Stimulated activated naive B cell treated with anti-CD40 and anti-IgM and Interleukin-4, amounts not matched to agents 10 μg/mL and 1 μg/mL and 100 μg/mL, for 72 hours (primary cell): Measurements from ENCODE around the gene GIGYF1.
A peak's percentile ranks its signal among the peaks of the same experiment; 100 is the strongest.

ENCODE experiments used
- ATAC-seq, 2 donors: fragments of 150-1000 bp; cut with Tn5 transposase; replicated peaks; 2 replicates each; pipeline ENCODE4 v1.10.0; 2021; ENCODE audit warnings: moderate library complexity in 1 of 2
- DNase-seq: peaks from one replicate; pipeline ENCODE4 v3.0.0; 2021
- H3K27ac Mint-ChIP-seq: one replicate; pipeline ENCODE4 v1.8.0; 2022; ENCODE audit warnings: mild to moderate bottlenecking, mixed read lengths
- H3K27me3 Mint-ChIP-seq, 2 donors: one replicate each; pipeline ENCODE4 v1.8.0; 2022; ENCODE audit warnings: mixed read lengths in 2 of 2
- H3K36me3 Mint-ChIP-seq, 2 donors: one replicate each; pipeline ENCODE4 v1.8.0; 2022; ENCODE audit warnings: mixed read lengths in 2 of 2, mild to moderate bottlenecking in 1 of 2
- H3K4me1 Mint-ChIP-seq, 2 donors: one replicate each; pipeline ENCODE4 v1.8.0; 2022; ENCODE audit warnings: mixed read lengths in 2 of 2, mild to moderate bottlenecking in 1 of 2
- H3K4me3 Mint-ChIP-seq, 2 donors: one replicate each; pipeline ENCODE4 v1.8.0; 2022; ENCODE audit warnings: mild to moderate bottlenecking in 2 of 2, mixed read lengths in 2 of 2, moderate library complexity in 1 of 2
- H3K9me3 Mint-ChIP-seq, 2 donors: one replicate each; pipeline ENCODE4 v1.8.0; 2022; ENCODE audit warnings: mixed read lengths in 2 of 2, mild to moderate bottlenecking in 1 of 2

The GIGYF1 gene

DNA sequence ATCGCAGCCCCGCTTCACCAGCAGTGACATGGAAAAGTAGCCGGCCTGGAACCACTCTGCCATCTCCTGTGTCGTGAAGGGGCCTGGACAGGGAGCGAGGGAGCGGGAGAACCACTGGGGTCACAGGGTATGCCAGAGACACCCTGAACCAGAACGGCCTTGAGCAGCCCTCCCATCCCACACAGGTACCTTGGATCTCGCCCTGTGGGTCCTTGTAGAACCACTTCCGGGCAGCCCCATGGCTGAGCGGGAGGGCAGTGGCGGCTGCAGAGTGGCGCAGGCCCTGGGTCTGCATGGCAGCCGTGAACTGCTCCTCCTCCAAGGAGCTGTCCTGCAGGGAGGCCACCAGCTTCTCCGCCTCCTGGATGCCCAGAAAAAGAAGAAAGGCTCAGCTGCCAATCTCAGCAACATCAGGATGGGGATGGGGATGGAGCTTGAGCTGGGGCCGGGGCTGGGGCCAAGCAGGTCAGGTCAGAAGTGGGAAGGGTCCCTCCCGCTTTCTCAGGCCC, 9.5 kb downstream of the GIGYF1 start:
- Mint-ChIP-seq H3K27ac (no peak overlapping the region), H3K4me1 (peaks cover 15 to 39% of the 10 kb centered on the region in 2 donors), H3K4me3 (no peak overlapping the region), H3K9me3 (no peaks in the 10 kb centered on the region), H3K27me3 (no peaks in the 10 kb centered on the region), H3K36me3 (peaks cover 29 to 49% of the 10 kb centered on the region in 2 donors)
- ATAC-seq (no peak), DNase-seq (no peak)

DNA sequence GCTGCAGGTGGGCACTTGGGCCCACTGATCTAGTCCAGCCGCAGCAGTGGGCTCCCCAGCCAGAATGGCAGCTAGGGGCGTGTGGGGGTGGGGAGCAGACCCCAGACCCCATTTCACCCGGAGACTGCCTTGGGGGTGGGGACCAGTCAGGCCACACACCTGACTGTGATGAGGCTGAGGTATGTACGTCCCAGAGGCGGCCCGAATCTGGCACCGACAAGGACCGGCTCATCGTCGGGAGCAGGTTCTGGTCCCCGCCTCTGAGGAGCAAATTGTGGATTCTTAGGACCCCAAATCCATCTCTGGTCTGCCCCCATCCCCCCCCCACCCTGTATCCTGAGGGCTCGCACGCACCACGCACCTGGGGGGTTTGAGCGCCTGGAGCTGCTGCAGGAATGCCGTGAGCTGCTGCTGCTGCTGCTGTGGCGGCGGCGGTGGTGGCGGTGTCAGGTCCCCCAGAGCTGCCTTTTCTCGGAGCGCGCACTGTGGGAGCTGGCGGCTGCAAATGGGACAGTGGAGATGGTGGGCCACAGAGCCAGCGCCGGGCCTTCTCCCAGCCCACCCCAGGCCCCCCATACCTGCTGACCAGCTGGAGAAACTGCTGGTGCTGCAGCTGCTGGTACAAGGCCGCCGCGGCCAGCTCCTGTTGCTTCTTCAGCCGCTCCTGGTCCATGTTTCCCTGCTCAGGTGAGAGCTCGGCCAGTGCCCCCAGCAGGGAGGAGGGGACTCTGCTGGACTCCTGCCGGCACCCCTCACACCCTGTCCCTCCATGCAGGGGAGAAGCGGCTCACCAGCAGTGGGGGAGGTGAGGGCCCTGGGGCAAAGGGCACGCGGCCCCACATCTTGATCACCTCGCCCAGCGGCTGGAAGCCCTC, 10.2 kb downstream of the GIGYF1 start:
- Mint-ChIP-seq H3K4me3 (no peak overlapping the region), H3K27me3 (no peaks in the 10 kb centered on the region), H3K27ac (peak overlapping the region; percentile 82), H3K36me3 (peaks cover 32 to 47% of the 10 kb centered on the region in 2 donors), H3K4me1 (peaks cover 9 to 38% of the 10 kb centered on the region in 2 donors), H3K9me3 (no peaks in the 10 kb centered on the region)
- DNase-seq (no peak), ATAC-seq (no peak)

DNA sequence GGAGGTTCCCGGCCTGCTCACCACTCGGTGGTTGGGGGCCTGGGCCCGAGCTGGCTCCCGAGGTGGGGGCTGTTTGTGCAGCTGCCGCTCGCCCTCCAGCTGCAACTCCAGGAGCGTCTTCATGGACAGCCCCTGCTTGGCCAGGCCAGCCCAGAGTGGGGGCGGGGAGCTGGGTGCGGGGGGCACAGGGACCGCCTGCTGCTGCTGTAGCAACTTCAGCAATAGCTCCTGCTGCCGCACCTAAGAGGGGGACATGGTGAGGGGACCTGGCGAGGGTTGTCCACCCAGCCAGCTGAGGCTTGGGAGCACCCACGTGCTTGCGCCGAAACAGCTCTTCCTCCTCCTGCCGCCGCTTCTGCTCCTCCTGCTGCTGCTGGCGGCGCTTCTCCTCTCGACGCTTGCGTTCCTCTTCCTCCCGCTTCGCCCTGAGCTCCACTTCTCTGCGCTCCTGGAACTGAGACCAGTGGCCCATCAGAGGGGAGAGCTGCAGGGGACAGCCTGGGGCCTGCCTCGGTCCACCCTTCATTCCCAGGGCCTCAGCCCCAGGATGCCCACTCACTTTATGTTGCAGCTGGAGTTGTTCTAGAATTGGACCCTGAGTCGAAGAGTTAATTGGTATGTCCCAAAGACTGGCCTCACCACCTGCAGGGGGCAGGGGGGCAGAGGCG, 10.9 kb downstream of the GIGYF1 start:
- Mint-ChIP-seq H3K9me3 (no peaks in the 10 kb centered on the region), H3K27me3 (no peaks in the 10 kb centered on the region), H3K27ac (peak overlapping the region; percentile 82), H3K4me1 (peaks cover 7 to 37% of the 10 kb centered on the region in 2 donors), H3K4me3 (no peak overlapping the region), H3K36me3 (peaks cover 37 to 47% of the 10 kb centered on the region in 2 donors)
- DNase-seq (no peak), ATAC-seq (no peak)

DNA sequence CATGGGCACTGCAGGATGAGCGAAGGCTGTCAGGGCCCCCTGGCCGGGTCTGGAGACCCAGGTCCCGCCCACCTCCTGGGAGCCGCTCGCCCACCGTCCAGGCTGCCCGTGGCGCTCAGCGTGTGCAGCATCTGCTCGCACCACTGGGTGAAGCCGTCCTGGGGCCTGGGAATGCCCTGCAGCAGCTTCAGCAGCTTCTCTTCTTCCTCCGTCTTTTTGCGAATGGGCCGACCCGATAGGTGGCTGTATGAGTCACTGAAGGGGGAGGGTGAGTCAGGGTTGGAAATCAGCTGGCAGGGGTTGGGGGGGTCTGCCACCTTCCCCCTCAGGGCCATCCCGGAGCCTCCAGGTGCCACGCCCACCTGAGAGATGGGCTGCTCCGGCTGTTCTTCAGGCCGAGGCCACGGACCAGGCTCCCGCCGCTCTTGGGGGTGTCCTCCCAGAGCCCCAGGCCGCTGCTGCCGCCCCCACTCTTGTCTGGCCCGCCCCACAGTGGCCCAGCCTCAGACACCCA, 11.8 kb downstream of the GIGYF1 start:
- Mint-ChIP-seq H3K36me3 (peaks cover 36 to 46% of the 10 kb centered on the region in 2 donors), H3K27me3 (no peaks in the 10 kb centered on the region), H3K9me3 (no peaks in the 10 kb centered on the region), H3K27ac (peak overlapping the region; percentile 31), H3K4me1 (peaks cover 9 to 38% of the 10 kb centered on the region in 2 donors), H3K4me3 (no peak overlapping the region)
- DNase-seq, result no peak
- no peak for ATAC-seq

DNA sequence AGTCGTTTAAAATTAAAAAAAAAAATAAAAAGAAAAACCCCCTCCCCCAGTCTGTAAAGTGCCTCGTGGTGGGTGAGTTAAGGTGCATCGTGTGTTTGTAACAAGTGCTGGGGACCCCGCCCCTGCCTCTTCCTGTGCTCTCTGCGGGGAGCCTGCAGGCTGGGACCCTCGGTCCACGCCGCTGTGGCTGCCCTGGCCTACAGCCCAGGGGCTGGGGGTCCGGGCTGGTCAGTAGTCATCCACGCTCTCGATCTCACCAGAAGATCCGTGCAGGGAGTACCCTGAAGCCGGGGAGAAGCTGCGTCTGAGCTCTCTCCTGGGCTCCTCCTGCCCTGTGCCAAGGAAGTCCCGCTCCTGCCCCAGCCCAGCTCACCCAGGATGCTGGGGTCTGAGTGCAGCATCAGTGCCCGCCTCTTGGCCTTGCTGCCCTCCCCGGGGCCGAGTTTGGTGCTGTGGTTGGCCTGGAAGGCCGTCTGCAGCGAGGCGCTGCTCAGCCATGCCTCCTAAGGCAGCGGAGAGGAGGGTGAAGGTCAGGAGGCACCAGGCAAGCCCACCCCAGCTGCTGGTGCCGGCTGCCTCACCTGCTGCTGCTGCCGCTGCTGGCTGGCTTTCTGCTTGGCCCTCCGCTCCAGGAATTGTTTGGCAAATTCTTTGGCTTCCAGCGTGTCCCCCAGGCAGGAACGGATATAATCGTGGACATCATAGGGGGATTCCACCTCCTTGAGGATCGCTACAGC, 12.4 kb downstream of the GIGYF1 start:
- Mint-ChIP-seq H3K27me3 (no peaks in the 10 kb centered on the region), H3K4me3 (no peak overlapping the region), H3K36me3 (peaks cover 35 to 46% of the 10 kb centered on the region in 2 donors), H3K27ac (peak overlapping the region; percentile 51), H3K9me3 (no peaks in the 10 kb centered on the region), H3K4me1 (peaks cover 10 to 39% of the 10 kb centered on the region in 2 donors)
- DNase-seq, result no peak
- ATAC-seq, result no peak

DNA sequence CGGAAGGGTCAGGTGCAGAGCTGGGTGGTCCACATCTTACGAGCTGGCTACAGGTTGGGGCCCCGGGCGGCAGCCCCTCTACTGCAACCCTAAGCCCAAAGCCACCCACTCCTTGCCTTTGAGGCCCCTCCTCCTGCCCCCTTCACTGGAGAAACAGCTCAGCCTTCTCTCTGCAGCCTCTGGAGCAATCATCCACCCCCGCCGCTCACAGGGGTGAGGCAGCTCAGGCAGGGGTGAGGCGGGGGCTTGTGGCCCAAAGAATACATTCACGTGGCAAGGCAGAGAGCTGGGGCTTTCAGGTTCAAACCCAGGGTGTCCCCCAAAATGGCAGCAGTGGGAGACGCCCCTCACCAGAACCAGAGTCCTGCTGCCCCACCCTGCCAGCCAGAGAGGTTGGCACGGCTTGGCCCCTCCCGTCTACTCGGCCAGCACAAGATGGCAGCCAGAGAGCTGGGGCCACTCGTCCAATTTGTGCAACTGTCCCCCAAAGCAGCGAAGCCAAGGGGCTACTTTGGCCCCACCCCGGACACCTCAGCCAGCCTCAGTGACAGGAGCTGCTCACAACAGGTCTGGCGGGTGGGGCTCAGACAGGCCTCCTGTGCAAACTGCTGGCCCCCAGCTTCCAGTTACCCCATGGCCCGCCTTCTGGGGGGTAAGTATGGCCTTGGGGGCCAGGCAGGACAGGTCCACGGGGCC, 13.3 kb downstream of the GIGYF1 start:
- DNase-seq, result no peak
- Mint-ChIP-seq H3K9me3 (no peaks in the 10 kb centered on the region), H3K4me3 (no peak overlapping the region), H3K27me3 (no peaks in the 10 kb centered on the region), H3K36me3 (peaks cover 37 to 48% of the 10 kb centered on the region in 2 donors), H3K4me1 (peaks cover 13 to 44% of the 10 kb centered on the region in 2 donors), H3K27ac (peak overlapping the region; percentile 77)
- no peak for ATAC-seq

DNA sequence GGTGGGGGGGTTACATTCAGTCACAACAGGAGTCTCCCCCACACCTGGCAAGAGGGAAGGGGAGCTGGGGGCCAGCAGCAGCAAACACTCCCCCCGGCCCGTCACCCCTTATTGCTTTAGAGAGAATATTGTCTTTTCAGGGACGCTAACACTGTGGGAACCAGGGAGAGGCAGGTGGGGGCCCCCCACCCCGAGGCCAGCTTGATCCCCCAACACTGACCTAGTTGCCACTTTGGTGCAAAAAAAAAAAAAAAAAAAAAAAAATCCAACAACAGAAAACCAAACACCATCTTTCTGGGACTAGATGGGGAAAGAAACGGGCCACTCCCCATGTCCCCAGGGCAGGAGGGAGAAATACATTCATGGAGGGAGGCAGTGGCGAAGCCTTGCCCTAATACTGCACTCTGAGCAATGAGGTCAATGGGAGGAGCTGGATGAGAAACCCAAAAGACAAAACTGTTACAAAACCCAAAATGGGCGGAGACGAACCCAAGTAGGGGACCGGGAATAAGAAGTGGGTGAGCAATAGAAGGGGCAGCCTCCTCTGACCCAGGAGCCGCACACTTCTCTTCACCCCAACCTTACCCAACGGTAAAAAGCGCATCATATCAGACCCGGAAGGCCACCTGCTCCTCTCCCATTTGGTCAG, 14.0 kb downstream of the GIGYF1 start:
- peaks cover 31 to 42% of the 10 kb centered on the region in 2 donors for H3K36me3 Mint-ChIP-seq
- peak overlapping the region; percentile 77 for H3K27ac Mint-ChIP-seq
- no peak for DNase-seq
- peak overlapping the region in 1 of 2 donors; percentile 12 for H3K4me3 Mint-ChIP-seq
- no peaks in the 10 kb centered on the region for H3K9me3 Mint-ChIP-seq
- ATAC-seq, result no peak
- peaks cover 15 to 44% of the 10 kb centered on the region in 2 donors for H3K4me1 Mint-ChIP-seq
- no peaks in the 10 kb centered on the region for H3K27me3 Mint-ChIP-seq

DNA sequence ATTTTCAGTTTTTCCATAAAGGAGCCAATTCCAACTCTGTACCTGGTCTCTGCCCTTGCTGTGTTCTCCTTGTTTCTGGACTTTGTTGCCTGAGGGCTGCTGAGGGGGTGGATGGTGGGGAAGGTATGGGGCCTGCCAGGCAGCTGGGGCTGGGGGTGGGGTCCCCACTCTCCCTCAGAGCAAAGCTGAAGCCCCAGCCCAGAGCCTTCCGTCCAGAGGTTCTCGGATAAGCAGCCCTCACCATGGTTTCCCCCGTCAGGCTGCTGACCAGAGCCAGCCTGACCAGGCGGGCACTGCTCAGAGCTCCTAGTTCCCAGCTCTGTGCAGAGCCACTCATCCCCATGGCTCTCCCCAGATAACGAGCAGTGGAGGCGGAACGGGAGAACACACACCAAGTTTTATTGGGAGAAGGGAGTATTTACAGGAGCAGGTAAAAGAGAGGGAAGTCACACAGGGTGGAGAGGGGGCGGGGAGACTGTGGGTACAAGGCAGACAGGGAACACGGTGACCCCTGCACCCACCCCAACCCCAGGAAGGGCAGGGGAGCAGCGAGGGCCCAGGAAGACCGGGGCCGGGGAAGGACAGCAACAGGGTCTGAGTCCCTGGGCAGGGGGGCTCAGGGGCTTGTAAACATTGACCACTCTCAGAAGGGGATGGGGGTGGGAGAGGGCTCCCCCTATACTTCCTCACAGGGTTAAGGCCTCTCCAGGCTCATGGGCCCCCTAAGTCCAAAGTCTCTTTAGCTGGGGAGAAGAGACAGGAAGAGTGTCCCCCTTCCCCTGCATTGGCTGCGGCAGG, 14.7 kb downstream of the GIGYF1 start:
- H3K9me3 Mint-ChIP-seq, result no peaks in the 10 kb centered on the region

DNA sequence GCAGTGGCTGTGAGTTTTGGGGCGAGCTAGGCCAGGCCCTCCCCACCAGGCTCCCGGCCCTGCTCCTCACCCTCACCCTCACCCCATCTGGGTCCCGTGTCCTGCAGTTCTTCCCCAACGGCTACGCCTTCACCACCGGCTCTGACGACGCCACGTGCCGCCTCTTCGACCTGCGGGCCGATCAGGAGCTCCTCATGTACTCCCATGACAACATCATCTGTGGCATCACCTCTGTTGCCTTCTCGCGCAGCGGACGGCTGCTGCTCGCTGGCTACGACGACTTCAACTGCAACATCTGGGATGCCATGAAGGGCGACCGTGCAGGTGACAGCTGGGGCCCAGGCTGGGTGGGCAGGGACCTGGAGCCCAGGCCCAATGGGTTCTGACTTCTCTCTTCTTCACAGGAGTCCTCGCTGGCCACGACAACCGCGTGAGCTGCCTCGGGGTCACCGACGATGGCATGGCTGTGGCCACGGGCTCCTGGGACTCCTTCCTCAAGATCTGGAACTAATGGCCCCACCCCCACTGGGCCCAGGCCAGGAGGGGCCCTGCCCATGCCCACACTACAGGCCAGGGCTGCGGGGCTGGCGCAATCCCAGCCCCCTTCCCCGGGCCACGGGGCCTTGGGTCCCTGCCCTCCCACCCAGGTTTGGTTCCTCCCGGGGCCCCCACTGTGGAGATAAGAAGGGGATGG, 15.6 kb downstream of the GIGYF1 start:
- no peaks in the 10 kb centered on the region for H3K27me3 Mint-ChIP-seq
- peak overlapping the region; percentile 26 to 71 for H3K4me3 Mint-ChIP-seq
- DNase-seq (no peak), ATAC-seq (no peak)
- peaks cover 28 to 49% of the 10 kb centered on the region in 2 donors for H3K36me3 Mint-ChIP-seq
- H3K4me1 Mint-ChIP-seq, result peaks cover 15 to 45% of the 10 kb centered on the region in 2 donors
- H3K9me3 Mint-ChIP-seq, result no peaks in the 10 kb centered on the region
- peak overlapping the region; percentile 85 for H3K27ac Mint-ChIP-seq

More for the DNA sequence above, 14.7 kb downstream of the GIGYF1 start:
- Mint-ChIP-seq H3K36me3 (peaks cover 29 to 47% of the 10 kb centered on the region in 2 donors), H3K27ac (peak overlapping the region; percentile 48), H3K27me3 (no peaks in the 10 kb centered on the region), H3K4me1 (peaks cover 15 to 44% of the 10 kb centered on the region in 2 donors), H3K4me3 (peak overlapping the region; percentile 12 to 21)
- ATAC-seq (no peak), DNase-seq (no peak)

DNA sequence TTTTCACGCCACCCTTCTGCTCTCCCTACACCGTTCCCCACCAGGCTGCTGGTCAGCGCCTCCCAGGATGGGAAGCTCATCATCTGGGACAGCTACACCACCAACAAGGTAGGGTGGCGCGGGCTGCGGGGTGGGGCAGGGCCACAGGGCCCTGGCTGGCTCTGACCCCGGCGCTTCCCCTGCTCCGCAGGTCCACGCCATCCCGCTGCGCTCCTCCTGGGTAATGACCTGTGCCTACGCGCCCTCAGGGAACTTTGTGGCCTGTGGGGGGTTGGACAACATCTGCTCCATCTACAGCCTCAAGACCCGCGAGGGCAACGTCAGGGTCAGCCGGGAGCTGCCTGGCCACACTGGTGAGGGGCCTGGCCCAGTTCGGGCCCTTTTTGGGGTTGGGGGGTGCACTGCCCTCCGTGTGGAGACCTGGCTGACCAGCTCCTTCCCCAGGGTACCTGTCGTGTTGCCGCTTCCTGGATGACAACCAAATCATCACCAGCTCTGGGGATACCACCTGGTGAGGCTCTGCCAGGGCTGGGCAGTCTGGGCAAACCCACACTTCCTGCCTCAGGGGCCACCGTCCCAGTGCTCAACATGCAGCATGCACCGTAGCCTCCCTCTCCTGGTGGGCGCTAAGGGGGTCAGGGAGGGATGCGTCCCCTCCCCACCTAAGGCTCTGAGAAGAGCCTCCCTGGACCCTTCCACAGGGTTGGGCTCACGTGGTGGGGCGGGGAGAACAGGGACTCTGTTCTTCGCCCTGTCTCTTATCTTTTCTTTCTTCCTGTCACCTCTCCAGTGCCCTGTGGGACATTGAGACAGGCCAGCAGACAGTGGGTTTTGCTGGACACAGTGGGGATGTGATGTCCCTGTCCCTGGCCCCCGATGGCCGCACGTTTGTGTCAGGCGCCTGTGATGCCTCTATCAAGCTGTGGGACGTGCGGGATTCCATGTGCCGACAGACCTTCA, 16.5 kb downstream of the GIGYF1 start:
- DNase-seq (no peak), ATAC-seq (no peak)
- Mint-ChIP-seq H3K4me1 (peaks cover 16 to 51% of the 10 kb centered on the region in 2 donors), H3K4me3 (peak overlapping the region in 1 of 2 donors; percentile 71), H3K36me3 (peaks cover 25 to 46% of the 10 kb centered on the region in 2 donors), H3K9me3 (no peaks in the 10 kb centered on the region), H3K27ac (peak overlapping the region; percentile 90), H3K27me3 (no peaks in the 10 kb centered on the region)
